ENCODE measurements around the gene ABHD16A. TPM values are rescaled to one million over a fixed set of nuclear protein-coding genes. Genes with fewer than 3 reads are reported as not detected.
"Not testable (repeated sequence)": the region's sequence is repeated elsewhere in the genome, so short reads cannot be mapped to it uniquely, and the experiment has no call there.

The ABHD16A gene
- total RNA-seq, 1 experiment from 2014 or later = 89.9 TPM

GRCh38 chr6:31711233-31711632 lies 8.1 kb upstream of the ABHD16A start:
- Mint-ChIP-seq H3K4me3 (ENCODE audit: low read depth, unreplicated experiment) (no peak overlapping the region), H3K4me1 (ENCODE audit: low read depth, unreplicated experiment) (peaks cover 23% of the 10 kb centered on the region), H3K27me3 (ENCODE audit: unreplicated experiment) (peaks cover 26% of the 10 kb centered on the region), H3K27ac (ENCODE audit: unreplicated experiment) (no peak overlapping the region), H3K36me3 (ENCODE audit: insufficient read depth, unreplicated experiment) (peaks cover 3% of the 10 kb centered on the region), H3K9me3 (ENCODE audit: low read depth, unreplicated experiment) (no peaks in the 10 kb centered on the region)
- CTCF ChIA-PET = interaction anchor here (0.6 to 2.2 kb wide), 5 partner anchors 8 to 804 kb away, joined by 3 to 6 read pairs (median 4); partner anchors contain the start of gene ABHD16A
- no TSS peak for BruUV-seq (replicated peaks)
- TF ChIP-seq CTCF (IDR thresholded peaks at IDR 0.05; ENCODE audit: unreplicated experiment) = no peak
- intact Hi-C loops (cut with micrococcal nuclease; ENCODE audit: unreplicated experiment) = no loop called here
- no peak for DNase-seq

DNA sequence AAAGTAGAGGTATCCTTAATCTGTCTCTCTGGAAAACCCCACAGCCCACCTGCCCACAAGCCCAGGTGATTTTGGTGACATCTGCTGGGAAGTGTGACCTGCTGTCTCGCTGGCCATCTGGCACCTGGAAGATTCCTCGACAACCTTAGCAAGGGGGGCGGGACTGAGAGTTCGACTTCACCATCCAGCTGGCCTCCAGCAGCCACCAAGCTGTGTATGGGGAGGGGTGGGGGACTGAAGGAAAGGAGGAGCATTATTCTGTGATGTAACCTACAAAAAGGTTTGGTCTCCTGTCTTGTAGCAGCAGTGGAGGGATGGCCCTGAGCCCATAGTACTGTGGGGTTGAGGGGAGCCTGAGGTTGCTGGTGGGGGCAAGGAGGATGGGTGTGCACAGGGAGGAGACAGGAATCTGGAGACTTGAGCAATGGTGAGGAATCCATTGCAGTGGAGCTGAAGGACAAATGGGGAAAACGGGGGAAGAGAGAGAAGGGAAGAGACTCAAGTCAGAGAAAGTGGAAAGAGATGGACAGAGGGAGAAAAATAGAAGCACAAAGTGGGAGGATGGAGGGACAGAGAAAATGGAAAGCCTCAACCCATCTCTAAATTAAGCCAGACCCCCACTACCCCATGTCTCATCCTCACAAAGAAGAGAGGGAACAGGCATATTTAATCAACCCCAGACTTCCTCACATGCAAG lies 7.5 kb upstream of the ABHD16A start:
- TF ChIP-seq CTCF (IDR thresholded peaks at IDR 0.05; ENCODE audit: unreplicated experiment) = no peak
- peaks cover 23% of the 10 kb centered on the region for H3K4me1 Mint-ChIP-seq (ENCODE audit: low read depth, unreplicated experiment)
- H3K4me3 Mint-ChIP-seq (ENCODE audit: low read depth, unreplicated experiment) = no peak overlapping the region
- intact Hi-C loops (cut with micrococcal nuclease; ENCODE audit: unreplicated experiment) = no loop called here
- no peak for DNase-seq
- H3K9me3 Mint-ChIP-seq (ENCODE audit: low read depth, unreplicated experiment) = no peaks in the 10 kb centered on the region
- CTCF ChIA-PET = interaction anchor here (0.6 to 2.2 kb wide), 4 partner anchors 19 to 125 kb away, joined by 3 to 6 read pairs (median 4); no protein-coding TSS in a partner anchor
- H3K27me3 Mint-ChIP-seq (ENCODE audit: unreplicated experiment) = peaks cover 26% of the 10 kb centered on the region
- H3K27ac Mint-ChIP-seq (ENCODE audit: unreplicated experiment) = no peak overlapping the region
- H3K36me3 Mint-ChIP-seq (ENCODE audit: insufficient read depth, unreplicated experiment) = peaks cover 3% of the 10 kb centered on the region
- no TSS peak for BruUV-seq (replicated peaks)

DNA sequence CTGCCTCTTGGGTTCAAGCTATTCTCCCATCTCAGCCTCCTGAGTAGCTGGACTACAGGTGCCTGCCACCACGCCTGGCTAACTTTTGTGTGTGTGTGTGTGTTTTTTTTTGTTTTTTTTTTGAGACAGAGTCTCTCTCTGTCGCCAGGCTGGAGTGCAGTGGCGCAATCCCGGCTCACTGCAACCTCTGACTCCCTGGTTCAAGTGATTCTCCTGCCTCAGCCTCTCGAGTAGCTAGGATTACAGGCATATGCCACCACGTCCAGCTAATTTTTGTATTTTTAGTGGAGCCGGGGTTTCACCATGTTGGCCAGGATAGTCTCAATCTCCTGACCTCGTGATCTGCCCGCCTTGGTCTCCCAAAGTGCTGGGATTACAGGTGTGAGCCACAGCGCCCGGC lies 6.0 kb upstream of the ABHD16A start:
- BruUV-seq (replicated peaks); DNase-seq; CTCF ChIA-PET; H3K9me3 Mint-ChIP-seq (ENCODE audit: low read depth, unreplicated experiment); H3K27ac Mint-ChIP-seq (ENCODE audit: unreplicated experiment); H3K4me3 Mint-ChIP-seq (ENCODE audit: low read depth, unreplicated experiment); intact Hi-C loops (cut with micrococcal nuclease; ENCODE audit: unreplicated experiment); H3K36me3 Mint-ChIP-seq (ENCODE audit: insufficient read depth, unreplicated experiment): not testable (repeated sequence)
- H3K27me3 Mint-ChIP-seq (ENCODE audit: unreplicated experiment) = peaks cover 21% of the 10 kb centered on the region
- peaks cover 23% of the 10 kb centered on the region for H3K4me1 Mint-ChIP-seq (ENCODE audit: low read depth, unreplicated experiment)

DNA sequence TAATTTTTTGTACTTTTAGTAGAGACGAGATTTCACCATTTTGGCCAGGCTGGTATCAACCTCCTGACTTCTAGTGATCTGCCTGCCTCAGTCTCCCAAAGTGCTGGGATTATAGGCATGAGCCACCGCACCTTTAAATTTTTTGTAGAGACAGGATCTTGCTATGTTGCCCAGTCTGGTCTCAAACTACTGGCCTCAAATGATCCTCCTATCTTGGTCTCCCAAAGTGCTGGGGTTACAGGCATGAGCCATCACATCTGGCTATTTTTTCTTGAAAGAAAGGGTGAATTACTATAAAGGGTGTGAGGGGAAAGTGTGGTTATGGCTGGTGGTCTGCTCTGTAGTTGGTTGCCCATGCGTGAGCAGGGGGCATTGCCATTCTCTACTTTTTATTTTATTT lies 5.1 kb upstream of the ABHD16A start:
- intact Hi-C loops (cut with micrococcal nuclease; ENCODE audit: unreplicated experiment) = no loop called here
- TF ChIP-seq CTCF (IDR thresholded peaks at IDR 0.05; ENCODE audit: unreplicated experiment) = no peak
- no TSS peak for BruUV-seq (replicated peaks)
- no peak overlapping the region for H3K27ac Mint-ChIP-seq (ENCODE audit: unreplicated experiment)
- H3K27me3 Mint-ChIP-seq (ENCODE audit: unreplicated experiment) = peaks cover 12% of the 10 kb centered on the region
- peaks cover 28% of the 10 kb centered on the region for H3K4me1 Mint-ChIP-seq (ENCODE audit: low read depth, unreplicated experiment)
- H3K36me3 Mint-ChIP-seq (ENCODE audit: insufficient read depth, unreplicated experiment) = peaks cover 7% of the 10 kb centered on the region
- no peak for DNase-seq
- no peaks in the 10 kb centered on the region for H3K9me3 Mint-ChIP-seq (ENCODE audit: low read depth, unreplicated experiment)
- CTCF ChIA-PET = interaction anchor here (0.7 kb wide), 1 partner anchor 9 kb away, joined by 10 read pairs; no protein-coding TSS in a partner anchor
- H3K4me3 Mint-ChIP-seq (ENCODE audit: low read depth, unreplicated experiment) = no peak overlapping the region

DNA sequence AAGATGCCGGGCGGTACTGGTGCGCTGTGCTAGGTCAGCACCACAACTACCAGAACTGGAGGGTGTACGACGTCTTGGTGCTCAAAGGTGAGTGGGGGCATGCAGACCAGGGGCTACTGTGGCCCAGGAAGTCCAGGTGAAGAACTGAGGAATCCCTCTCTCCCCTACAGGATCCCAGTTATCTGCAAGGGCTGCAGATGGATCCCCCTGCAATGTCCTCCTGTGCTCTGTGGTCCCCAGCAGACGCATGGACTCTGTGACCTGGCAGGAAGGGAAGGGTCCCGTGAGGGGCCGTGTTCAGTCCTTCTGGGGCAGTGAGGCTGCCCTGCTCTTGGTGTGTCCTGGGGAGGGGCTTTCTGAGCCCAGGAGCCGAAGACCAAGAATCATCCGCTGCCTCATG lies 4.6 kb upstream of the ABHD16A start:
- Mint-ChIP-seq H3K4me3 (ENCODE audit: low read depth, unreplicated experiment) (no peak overlapping the region), H3K27me3 (ENCODE audit: unreplicated experiment) (peaks cover 7% of the 10 kb centered on the region), H3K9me3 (ENCODE audit: low read depth, unreplicated experiment) (no peaks in the 10 kb centered on the region), H3K36me3 (ENCODE audit: insufficient read depth, unreplicated experiment) (peaks cover 12% of the 10 kb centered on the region), H3K4me1 (ENCODE audit: low read depth, unreplicated experiment) (peaks cover 30% of the 10 kb centered on the region), H3K27ac (ENCODE audit: unreplicated experiment) (no peak overlapping the region)
- DNase-seq = no peak
- BruUV-seq (replicated peaks) = no TSS peak
- CTCF ChIA-PET = no interaction called here
- no peak for TF ChIP-seq CTCF (IDR thresholded peaks at IDR 0.05; ENCODE audit: unreplicated experiment)
- intact Hi-C loops (cut with micrococcal nuclease; ENCODE audit: unreplicated experiment) = no loop called here
